Skeletal muscle cell (primary cell): Measurements from ENCODE around the gene GBP4.
"Not testable (repeated sequence)": the region's sequence is repeated elsewhere in the genome, so short reads cannot be mapped to it uniquely, and the experiment has no call there.

Experiments
- DNase-seq: peaks from one replicate; pipeline ENCODE4 v3.0.0-alpha.2; 2010; ENCODE audit warnings: low read depth
- H3K4me3 ChIP-seq: 2 replicates; pipeline ENCODE4 v1.5.1; 2011; ENCODE audit warnings: low read depth, mild to moderate bottlenecking, control low read depth, low read length, moderate library complexity

GBP4 gene, protein sequence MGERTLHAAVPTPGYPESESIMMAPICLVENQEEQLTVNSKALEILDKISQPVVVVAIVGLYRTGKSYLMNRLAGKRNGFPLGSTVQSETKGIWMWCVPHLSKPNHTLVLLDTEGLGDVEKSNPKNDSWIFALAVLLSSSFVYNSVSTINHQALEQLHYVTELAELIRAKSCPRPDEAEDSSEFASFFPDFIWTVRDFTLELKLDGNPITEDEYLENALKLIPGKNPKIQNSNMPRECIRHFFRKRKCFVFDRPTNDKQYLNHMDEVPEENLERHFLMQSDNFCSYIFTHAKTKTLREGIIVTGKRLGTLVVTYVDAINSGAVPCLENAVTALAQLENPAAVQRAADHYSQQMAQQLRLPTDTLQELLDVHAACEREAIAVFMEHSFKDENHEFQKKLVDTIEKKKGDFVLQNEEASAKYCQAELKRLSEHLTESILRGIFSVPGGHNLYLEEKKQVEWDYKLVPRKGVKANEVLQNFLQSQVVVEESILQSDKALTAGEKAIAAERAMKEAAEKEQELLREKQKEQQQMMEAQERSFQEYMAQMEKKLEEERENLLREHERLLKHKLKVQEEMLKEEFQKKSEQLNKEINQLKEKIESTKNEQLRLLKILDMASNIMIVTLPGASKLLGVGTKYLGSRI

GRCh38 chr1:89198491-89199072 lies at the start of gene GBP4:
GBP4 (minus strand) TSS chr1:89198942; CDS start chr1:89198834, 108 bp downstream.
- peak within 1 kb of the TSS; percentile 8 for H3K4me3 ChIP-seq
- DNase-seq = no peak

- no peak overlapping the region for H3K4me3 ChIP-seq
- DNase-seq = no peak
These were observed 44.3 kb upstream of the GBP4 start for GRCh38 chr1:89243046-89243445.

DNA sequence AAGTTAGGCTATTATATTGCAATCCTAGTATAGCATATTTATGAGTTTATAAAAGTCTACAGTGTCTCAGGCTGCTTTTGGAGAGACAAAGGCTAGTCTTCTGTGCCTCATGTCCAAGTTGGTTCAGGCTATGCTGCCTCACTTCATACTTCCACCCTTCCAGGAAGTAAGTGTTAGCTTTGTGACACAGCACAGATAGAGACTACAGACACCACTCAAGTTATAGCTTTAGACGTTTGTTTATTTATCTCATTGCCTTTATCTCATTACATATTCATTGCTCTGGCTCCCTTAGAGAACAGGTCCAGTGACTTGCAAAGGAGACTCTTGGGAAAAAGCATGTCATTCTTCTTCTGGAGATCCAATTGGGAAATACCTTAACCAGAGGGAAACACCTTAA lies 22.6 kb upstream of the GBP4 start:
- no peak overlapping the region for H3K4me3 ChIP-seq
- DNase-seq = no peak

DNA sequence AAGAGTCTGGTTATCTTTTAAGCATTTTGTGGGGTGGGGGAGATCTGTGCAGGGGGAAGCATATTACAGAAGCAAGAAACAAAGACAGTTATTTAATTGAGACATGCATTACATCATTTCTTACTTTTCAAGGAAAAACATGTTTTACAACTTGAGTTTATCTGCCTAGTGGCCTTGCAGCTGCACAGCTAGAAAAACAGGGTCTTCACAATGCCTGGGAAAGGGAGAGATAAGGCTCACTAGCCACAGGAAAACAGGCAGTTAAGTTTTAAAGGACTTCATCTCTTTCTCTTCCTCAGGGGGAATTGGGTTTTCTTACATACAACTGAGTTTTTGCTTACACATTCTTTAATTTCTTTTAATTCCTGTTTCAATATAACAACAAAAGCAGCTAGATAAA lies 21.1 kb upstream of the GBP4 start:
- not testable (repeated sequence) for DNase-seq, H3K4me3 ChIP-seq

DNA sequence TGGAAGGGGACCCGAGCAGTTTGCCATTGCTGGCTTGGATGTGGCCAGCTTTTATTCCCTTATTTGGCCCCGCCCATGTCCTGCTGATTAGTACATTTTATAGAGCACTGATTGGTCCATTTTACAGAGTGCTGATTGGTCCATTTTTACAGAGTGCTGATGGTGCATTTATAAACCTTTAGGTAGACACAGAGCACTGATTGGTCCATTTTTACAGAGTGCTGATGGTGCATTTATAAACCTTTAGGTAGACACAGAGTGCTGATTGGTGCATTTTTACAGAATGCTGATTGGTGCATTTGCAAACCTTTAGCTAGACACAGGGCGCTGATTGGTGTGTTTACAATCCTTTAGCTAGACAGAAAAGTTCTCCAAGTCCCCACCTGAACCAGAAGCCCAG lies 20.2 kb upstream of the GBP4 start:
- not testable (repeated sequence) for DNase-seq, H3K4me3 ChIP-seq

DNA sequence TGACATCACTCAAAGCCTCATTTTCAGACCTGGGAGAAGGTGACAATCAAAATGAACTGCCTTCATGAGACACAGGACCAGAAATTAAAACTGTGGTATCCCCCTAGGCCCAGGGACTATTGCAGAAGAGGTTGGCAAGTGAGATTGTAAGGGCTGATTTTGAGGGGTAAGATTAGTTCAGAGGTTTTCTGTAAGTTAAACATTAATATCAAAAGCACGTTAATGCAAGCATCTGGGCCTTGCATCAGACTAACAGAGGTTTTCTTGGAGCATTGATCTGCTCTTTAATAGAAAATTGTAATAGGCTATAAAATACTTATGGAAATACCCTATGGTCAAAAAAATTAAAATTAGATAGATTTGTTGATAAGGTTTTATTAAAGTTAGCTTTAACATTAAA lies 14.6 kb upstream of the GBP4 start:
- DNase-seq = no peak
- H3K4me3 ChIP-seq = no peak overlapping the region

DNA sequence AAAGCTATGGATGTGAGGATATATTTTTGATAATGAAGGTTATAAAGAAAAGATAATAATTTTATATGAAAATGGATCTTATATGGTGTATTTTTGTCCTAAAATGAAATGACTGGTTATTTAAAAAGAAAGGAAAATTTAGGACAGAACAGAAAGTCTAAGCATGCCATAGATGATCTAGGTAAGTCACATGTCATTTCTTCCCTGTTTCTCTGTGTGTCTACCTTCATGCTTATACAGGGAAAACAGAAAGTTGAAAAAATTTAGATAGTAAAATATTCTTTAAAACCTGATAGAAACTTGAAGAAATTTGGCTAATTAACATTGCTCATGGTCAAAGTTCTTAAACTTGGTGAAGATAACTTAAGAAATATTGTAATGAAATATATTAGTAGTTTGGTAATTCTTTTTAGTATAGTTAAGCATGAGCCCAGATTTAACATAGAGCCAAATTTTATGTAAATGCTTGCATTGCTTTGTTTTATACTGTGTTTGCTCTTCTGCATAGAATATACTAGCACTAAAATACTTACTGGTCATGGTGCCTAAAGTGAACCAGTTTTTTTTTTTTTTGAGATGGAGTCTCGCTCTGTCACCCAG lies 12.4 kb upstream of the GBP4 start:
- H3K4me3 ChIP-seq = no peak overlapping the region
- DNase-seq = no peak

- DNase-seq = no peak
- H3K4me3 ChIP-seq = no peak overlapping the region
These were observed 7.6 kb upstream of the GBP4 start for GRCh38 chr1:89206373-89206772.

- H3K4me3 ChIP-seq = no peak overlapping the region
- DNase-seq = no peak
These were observed 4.4 kb upstream of the GBP4 start for GRCh38 chr1:89203166-89203565.

GRCh38 chr1:89201106-89201794 lies 2.5 kb upstream of the GBP4 start:
- no peak for DNase-seq
- H3K4me3 ChIP-seq = no peak overlapping the region

GRCh38 chr1:89200663-89201062 lies 1.9 kb upstream of the GBP4 start:
- no peak for DNase-seq
- H3K4me3 ChIP-seq = no peak overlapping the region

- no peak overlapping the region for H3K4me3 ChIP-seq
- DNase-seq = no peak
These were observed 836 bp upstream of the GBP4 start for GRCh38 chr1:89199525-89200031.

GRCh38 chr1:89198081-89198480 lies 661 bp downstream of the GBP4 start:
- H3K4me3 ChIP-seq = peak overlapping the region; percentile 8

GRCh38 chr1:89195476-89195875 lies 3.3 kb downstream of the GBP4 start:
- H3K4me3 ChIP-seq = no peak overlapping the region
- no peak for DNase-seq

More at GRCh38 chr1:89198081-89198480, 661 bp downstream of the GBP4 start:
- DNase-seq = no peak

- no peak overlapping the region for H3K4me3 ChIP-seq
These were observed 7.4 kb downstream of the GBP4 start for GRCh38 chr1:89191314-89191713.

GRCh38 chr1:89190017-89190416 lies 8.7 kb downstream of the GBP4 start:
- no peak overlapping the region for H3K4me3 ChIP-seq
- no peak for DNase-seq

More at GRCh38 chr1:89191314-89191713, 7.4 kb downstream of the GBP4 start:
- DNase-seq = no peak

DNA sequence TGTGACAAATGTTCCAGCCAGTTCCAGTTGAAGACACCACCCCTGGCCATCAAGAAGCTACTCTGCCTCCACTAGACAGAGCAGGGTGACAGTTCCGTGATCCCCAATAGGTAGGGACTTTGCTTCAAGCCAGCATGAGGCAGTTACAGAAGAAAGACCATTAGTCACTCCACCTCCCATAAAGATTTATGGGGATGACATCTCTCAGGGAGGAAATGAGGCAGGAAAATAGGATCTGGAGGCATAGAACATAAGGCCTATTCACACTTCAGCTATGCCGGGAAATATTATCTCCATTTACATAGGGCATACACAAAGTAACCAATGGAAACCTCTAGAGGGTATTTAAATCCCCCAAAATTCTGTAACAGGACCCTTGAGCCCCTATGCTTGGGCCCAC lies 19.4 kb downstream of the GBP4 start:
- H3K4me3 ChIP-seq = no peak overlapping the region
- no peak for DNase-seq

- no peak for DNase-seq
- no peak overlapping the region for H3K4me3 ChIP-seq
These were observed 21.8 kb downstream of the GBP4 start for GRCh38 chr1:89176971-89177370.

- DNase-seq = no peak
- H3K4me3 ChIP-seq = no peak within 1 kb of the TSS
These were observed 23.0 kb downstream of the GBP4 start, which contains the start of gene GBP7 for GRCh38 chr1:89175601-89176256. GBP7 (minus strand) TSS chr1:89176003; CDS start chr1:89171935, 4,068 bp downstream.
